ENCODE results near the gene KLRD1.

- no peak for TF ChIP-seq CTCF (IDR thresholded peaks at IDR 0.05)
- no peak for TF ChIP-seq POLR2A (IDR thresholded peaks at IDR 0.05)
Measured at GRCh38 chr12:10283027-10283426, 24.6 kb upstream of the KLRD1 start.
